Measurements from ENCODE around the gene MAGEA9. TPM values are rescaled to one million over a fixed set of nuclear protein-coding genes. Genes with fewer than 3 reads are reported as not detected.
A peak's percentile ranks its signal among the peaks of the same experiment; 100 is the strongest.

MAGEA9 gene
- total and polyA plus RNA-seq, 9 of the 15 experiments (the other 6 are each of a cell fraction or from before 2014, with no cell fraction given), result 0.08 to 1.0 (median 0.25) TPM; not detected in 4

DNA sequence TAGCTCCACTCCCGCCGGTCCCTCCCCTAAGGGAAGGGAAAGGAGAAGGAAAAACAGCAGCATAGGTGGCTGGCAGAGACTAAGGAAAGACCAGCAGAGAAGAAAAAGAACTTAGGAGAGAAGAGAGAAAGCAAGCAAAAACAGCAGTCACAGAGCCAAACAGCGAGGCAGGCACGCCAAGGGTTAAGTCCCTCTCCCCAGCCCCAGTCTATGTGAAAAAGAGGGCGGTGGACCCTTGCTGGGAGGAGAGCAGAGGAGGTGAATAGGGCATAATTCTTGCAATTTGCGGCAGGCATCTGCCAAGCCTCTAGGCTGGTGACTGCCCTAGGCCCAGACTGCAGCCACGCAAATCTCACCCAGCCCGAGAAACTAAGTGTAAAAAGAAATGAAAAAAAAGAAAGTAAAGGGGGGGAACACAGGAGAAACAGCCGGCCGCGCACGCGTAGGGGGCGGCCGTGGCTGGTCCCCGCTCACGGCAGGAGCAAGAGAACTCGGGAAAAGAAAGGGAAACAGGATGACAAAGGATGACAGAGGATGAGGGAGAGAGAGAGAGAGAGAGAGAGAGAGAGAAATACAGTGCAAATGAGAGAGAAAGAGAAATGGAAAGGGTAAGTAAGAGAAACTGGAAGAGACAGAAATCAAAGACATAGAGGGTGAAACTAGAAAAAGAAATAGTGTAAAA is 48.6 kb downstream of the MAGEA9 start (continued):
- TF ChIP-seq HDAC1 (IDR thresholded peaks at IDR 0.05) (peak in 1 of 2 experiments; percentile 53; a peak in 2 of 4 replicates), SNRNP70 (optimal IDR thresholded peaks at IDR 0.05; ENCODE audit: low read depth, low read length) (no peak), ZFP30 (CRISPR knock-in tag; IDR thresholded peaks at IDR 0.05; ENCODE audit: borderline replicate concordance) (no peak), DPF2 (IDR thresholded peaks at IDR 0.05) (0 out of 2 replicates have a peak, but pooled peaks have one; percentile 22), ZNF431 (CRISPR knock-in tag; IDR thresholded peaks at IDR 0.05) (no peak), ZNF23 (CRISPR knock-in tag; IDR thresholded peaks at IDR 0.05) (no peak), ZNF766 (CRISPR knock-in tag; conservative IDR thresholded peaks at IDR 0.05) (no peak)
- TF ChIP-seq, protein P1, sequence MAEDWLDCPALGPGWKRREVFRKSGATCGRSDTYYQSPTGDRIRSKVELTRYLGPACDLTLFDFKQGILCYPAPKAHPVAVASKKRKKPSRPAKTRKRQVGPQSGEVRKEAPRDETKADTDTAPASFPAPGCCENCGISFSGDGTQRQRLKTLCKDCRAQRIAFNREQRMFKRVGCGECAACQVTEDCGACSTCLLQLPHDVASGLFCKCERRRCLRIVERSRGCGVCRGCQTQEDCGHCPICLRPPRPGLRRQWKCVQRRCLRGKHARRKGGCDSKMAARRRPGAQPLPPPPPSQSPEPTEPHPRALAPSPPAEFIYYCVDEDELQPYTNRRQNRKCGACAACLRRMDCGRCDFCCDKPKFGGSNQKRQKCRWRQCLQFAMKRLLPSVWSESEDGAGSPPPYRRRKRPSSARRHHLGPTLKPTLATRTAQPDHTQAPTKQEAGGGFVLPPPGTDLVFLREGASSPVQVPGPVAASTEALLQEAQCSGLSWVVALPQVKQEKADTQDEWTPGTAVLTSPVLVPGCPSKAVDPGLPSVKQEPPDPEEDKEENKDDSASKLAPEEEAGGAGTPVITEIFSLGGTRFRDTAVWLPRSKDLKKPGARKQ (CRISPR knock-in tag; IDR thresholded peaks at IDR 0.05), result no peak

DNA sequence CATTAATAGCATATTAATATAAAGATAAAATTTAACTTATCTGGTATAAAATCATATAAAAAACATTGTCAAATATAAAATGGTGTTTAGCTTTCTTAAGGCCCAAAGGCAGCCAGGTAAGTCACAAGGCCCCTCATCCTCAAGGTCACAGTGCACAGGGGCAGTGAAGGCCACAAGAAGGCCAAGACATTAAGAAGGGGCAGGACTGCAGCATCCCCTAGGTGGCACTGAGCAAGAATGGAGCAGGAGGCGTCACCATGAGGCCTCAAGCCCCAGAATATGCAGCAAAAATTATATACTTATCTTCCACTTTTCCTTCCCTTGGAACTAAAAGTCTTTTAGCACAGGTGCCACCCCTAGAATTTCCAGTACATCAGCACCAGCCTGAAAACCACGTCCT is 49.7 kb downstream of the MAGEA9 start:
- FAIRE-seq, result no peak
- ChIA-PET CTCF (ENCODE audit: low intra/inter-chr PET ratio) (no interaction called here), POLR2A (no interaction called here)
- Histone ChIP-seq H3K79me2 (ENCODE audit: control insufficient read depth, insufficient read depth, low read length) (no peaks in the 10 kb centered on the region), H3K9me3 (replicated peaks; ENCODE audit: control insufficient read depth, insufficient read depth, low read depth, low read length) (no peaks in the 10 kb centered on the region), H3K36me3 (ENCODE audit: control insufficient read depth, insufficient read depth, low read length) (no peaks in the 10 kb centered on the region), H3K4me2 (ENCODE audit: insufficient read depth, low read length) (no peak overlapping the region), H2AFZ (ENCODE audit: low read depth, low read length) (peak overlapping the region; percentile 65; the same call in 1 of the 2 replicates), H3K27me3 (ENCODE audit: control insufficient read depth in 2 of 2, insufficient read depth in 2 of 2, low read length in 2 of 2) (no peaks in the 10 kb centered on the region), H3K4me3 (no peak overlapping the region), H3K4me1 (replicated peaks in 1 of 2; ENCODE audit: control insufficient read depth in 2 of 2, insufficient read depth in 2 of 2, low read length in 2 of 2) (no peaks in the 10 kb centered on the region; a peak in 1 of 5 replicates), H3K27ac (ENCODE audit: extremely low read depth, low read depth, low read length) (no peak overlapping the region), H3K9me1 (ENCODE audit: control insufficient read depth, insufficient read depth, low read length) (no peaks in the 10 kb centered on the region), H3K9ac (ENCODE audit: insufficient read depth in 1 of 2, low read depth in 2 of 2, low read length in 2 of 2) (no peak overlapping the region), H4K20me1 (replicated peaks; ENCODE audit: control insufficient read depth, insufficient read depth, low read length) (no peaks in the 10 kb centered on the region)
- intact Hi-C loops (cut with micrococcal nuclease) (no loop called here), in situ Hi-C loops (cut with MboI) (no loop called here)
- 15% methylated on average over 2 of the region's 2 CpGs for WGBS (ENCODE audit: insufficient coverage, low coverage, missing lambda C conversion rate)
- no TSS peak for BruUV-seq (replicated peaks)
- peak in 1 of 4 experiments; percentile 29 for DNase-seq (ENCODE audit: extremely low read depth in 1 of 4, low spot score in 3 of 4)
- ATAC-seq, result peak; percentile 88
- no peak for TF ChIP-seq RFX7 (CRISPR knock-in tag; IDR thresholded peaks at IDR 0.05)
- TF ChIP-seq, protein P2, sequence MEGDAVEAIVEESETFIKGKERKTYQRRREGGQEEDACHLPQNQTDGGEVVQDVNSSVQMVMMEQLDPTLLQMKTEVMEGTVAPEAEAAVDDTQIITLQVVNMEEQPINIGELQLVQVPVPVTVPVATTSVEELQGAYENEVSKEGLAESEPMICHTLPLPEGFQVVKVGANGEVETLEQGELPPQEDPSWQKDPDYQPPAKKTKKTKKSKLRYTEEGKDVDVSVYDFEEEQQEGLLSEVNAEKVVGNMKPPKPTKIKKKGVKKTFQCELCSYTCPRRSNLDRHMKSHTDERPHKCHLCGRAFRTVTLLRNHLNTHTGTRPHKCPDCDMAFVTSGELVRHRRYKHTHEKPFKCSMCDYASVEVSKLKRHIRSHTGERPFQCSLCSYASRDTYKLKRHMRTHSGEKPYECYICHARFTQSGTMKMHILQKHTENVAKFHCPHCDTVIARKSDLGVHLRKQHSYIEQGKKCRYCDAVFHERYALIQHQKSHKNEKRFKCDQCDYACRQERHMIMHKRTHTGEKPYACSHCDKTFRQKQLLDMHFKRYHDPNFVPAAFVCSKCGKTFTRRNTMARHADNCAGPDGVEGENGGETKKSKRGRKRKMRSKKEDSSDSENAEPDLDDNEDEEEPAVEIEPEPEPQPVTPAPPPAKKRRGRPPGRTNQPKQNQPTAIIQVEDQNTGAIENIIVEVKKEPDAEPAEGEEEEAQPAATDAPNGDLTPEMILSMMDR (IDR thresholded peaks at IDR 0.05 in 2 of 3, conservative IDR thresholded peaks at IDR 0.05 in 1 of 3; ENCODE audit: insufficient read depth in 2 of 3, low read depth in 1 of 3, low read length in 3 of 3), result peak; percentile 10 to 28 (median 21); a peak in 2 of 6 replicates
- TF ChIP-seq, protein P3, sequence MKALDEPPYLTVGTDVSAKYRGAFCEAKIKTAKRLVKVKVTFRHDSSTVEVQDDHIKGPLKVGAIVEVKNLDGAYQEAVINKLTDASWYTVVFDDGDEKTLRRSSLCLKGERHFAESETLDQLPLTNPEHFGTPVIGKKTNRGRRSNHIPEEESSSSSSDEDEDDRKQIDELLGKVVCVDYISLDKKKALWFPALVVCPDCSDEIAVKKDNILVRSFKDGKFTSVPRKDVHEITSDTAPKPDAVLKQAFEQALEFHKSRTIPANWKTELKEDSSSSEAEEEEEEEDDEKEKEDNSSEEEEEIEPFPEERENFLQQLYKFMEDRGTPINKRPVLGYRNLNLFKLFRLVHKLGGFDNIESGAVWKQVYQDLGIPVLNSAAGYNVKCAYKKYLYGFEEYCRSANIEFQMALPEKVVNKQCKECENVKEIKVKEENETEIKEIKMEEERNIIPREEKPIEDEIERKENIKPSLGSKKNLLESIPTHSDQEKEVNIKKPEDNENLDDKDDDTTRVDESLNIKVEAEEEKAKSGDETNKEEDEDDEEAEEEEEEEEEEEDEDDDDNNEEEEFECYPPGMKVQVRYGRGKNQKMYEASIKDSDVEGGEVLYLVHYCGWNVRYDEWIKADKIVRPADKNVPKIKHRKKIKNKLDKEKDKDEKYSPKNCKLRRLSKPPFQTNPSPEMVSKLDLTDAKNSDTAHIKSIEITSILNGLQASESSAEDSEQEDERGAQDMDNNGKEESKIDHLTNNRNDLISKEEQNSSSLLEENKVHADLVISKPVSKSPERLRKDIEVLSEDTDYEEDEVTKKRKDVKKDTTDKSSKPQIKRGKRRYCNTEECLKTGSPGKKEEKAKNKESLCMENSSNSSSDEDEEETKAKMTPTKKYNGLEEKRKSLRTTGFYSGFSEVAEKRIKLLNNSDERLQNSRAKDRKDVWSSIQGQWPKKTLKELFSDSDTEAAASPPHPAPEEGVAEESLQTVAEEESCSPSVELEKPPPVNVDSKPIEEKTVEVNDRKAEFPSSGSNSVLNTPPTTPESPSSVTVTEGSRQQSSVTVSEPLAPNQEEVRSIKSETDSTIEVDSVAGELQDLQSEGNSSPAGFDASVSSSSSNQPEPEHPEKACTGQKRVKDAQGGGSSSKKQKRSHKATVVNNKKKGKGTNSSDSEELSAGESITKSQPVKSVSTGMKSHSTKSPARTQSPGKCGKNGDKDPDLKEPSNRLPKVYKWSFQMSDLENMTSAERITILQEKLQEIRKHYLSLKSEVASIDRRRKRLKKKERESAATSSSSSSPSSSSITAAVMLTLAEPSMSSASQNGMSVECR (CRISPR knock-in tag; IDR thresholded peaks at IDR 0.05), result no peak

Measured in K562 (cell line).